Retinal pigment epithelial cell (primary cell): ENCODE measurements around the gene STX16.

Experiments used
- DNase-seq: peaks from one replicate; pipeline ENCODE4 v3.0.0-alpha.2; 2010; ENCODE audit warnings: low read depth
- H3K4me3 ChIP-seq: 2 replicates; pipeline ENCODE4 v1.5.1; 2011; ENCODE audit warnings: mild to moderate bottlenecking, low read length, control low read depth, moderate library complexity
- TF ChIP-seq, protein P1 (sequence below): conservative IDR thresholded peaks from 2 replicates; pipeline ENCODE4 v1.5.1; 2011; ENCODE audit warnings: low read depth, low read length, control low read depth, inconsistent platforms

STX16 gene

DNA sequence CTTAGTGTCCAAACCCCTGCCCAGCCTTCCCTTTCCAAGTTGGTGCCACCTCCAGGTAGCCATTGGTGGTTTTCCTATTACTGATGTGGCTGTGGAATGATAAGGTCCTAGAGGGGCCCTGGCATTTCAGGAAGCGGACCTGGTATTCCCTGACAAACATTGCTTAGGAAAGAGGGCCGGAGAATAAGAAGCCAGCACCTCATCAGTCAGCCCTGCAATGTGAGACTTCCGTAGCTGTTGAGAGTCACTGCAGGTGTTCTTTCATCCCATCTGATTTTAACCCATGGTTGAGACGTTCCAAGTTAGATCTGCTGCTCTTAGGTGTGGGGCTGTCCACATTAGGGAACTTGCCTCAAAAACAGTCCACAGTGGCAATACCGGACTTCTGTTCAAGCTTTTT is 26.7 kb downstream of the STX16 start:
- no peak for DNase-seq
- no peak overlapping the region for H3K4me3 ChIP-seq
- TF ChIP-seq, protein P1, sequence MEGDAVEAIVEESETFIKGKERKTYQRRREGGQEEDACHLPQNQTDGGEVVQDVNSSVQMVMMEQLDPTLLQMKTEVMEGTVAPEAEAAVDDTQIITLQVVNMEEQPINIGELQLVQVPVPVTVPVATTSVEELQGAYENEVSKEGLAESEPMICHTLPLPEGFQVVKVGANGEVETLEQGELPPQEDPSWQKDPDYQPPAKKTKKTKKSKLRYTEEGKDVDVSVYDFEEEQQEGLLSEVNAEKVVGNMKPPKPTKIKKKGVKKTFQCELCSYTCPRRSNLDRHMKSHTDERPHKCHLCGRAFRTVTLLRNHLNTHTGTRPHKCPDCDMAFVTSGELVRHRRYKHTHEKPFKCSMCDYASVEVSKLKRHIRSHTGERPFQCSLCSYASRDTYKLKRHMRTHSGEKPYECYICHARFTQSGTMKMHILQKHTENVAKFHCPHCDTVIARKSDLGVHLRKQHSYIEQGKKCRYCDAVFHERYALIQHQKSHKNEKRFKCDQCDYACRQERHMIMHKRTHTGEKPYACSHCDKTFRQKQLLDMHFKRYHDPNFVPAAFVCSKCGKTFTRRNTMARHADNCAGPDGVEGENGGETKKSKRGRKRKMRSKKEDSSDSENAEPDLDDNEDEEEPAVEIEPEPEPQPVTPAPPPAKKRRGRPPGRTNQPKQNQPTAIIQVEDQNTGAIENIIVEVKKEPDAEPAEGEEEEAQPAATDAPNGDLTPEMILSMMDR, result no peak

DNA sequence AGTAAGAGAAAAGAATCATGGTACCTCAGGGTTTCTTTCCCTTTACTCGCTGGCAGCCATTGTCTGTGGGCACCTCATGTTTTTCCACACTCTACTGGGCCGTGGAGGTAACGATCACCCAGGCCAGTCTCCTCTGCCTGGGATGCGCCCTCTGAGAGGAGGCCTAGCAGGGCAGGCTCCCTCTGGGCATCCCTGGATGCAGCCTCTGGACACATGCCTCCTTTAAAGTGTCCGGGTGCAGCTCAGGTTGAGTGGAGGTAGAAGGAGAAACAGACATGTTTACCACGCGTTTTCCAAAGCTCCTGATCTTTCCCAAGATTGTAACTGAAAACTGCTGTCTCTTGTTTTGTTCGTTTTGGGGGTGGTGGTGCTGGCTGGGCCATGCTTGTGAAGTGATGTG is 27.7 kb downstream of the STX16 start:
- TF ChIP-seq, protein P1, result no peak

DNA sequence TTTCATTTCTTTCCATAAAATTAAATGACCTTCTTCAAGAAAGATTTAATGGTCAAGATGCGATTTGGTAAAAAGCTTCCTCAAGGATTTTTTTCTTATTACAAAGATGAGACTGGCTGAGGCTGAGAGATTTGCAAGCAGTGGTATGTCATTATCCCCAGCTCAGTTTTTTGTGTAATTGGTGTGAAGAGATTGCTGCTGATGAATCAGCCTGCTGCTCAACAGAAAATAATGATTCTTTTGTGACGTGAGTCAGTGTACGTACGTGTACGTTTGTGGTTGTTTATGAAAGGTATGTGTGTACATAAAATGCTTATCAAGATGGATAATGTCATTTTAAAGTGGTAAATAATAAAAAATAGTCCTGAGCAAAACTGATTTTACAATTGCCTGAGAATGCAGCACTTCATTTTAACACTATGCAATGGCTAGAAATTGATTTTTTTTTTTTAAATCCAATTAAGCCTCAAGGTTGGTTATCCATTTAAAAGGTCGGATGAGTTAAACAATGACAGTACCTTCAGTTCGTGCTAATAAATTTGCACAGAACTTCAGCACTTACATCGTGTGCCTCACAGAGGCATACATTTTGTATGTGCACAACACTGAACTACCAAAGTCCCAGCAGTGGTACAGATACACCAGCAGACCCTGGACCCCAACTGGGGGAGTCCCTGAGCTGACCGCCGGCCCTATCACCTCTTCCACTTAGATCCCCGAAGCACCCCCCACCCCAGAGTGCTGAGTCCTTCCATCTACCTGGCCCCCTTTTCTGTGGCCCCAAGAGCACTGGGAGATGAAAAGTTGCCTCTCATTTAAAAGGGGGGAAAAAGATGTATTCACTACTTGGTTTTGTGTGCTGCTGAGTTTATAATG is 31.8 kb downstream of the STX16 start:
- TF ChIP-seq, protein P1, result no peak
- H3K4me3 ChIP-seq, result no peak overlapping the region
- DNase-seq, result peak; percentile 66

More for the DNA sequence above, 27.7 kb downstream of the STX16 start:
- no peak for DNase-seq
- H3K4me3 ChIP-seq, result no peak overlapping the region

DNA sequence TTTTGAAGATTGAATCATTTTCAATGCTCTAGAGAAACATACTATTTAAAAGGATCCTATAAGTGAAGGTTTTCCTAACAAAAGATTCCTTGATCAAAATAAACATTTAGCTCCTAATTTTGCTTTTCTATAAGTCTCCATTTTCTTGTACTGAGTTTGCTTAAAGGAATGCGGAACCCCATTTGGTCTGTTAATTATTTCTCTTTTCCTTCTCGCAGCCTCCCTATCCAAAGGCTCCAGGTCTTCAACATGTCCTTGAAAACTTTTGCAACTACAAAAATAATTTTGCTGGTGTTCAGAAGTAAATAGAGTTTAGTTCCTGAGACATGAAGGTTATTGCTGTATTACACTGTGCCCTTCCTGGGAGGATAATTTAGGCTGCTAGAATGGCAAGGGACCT is 33.2 kb downstream of the STX16 start:
- no peak overlapping the region for H3K4me3 ChIP-seq
- no peak for DNase-seq
- TF ChIP-seq, protein P1, result no peak

DNA sequence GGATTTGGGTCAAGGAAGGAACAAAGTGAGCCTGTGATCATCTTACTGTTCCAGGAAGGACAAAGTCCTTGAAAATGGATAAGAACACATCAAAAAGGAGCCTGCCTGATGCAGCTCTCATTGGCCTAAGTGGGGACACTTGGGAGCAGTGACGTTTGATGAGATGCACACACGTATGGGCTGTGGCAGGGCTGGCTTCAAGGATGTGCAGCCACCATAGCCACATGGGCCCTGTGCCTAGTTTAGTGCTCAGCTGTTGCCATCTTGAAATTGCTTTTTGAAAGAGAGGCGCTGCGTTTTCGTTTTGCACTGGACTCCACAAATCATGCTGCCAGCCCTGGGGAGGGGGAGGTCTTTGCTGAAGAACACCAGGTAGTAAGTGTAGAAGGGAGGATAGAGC is 34.9 kb downstream of the STX16 start:
- no peak overlapping the region for H3K4me3 ChIP-seq
- DNase-seq, result no peak
- TF ChIP-seq, protein P1, result no peak

DNA sequence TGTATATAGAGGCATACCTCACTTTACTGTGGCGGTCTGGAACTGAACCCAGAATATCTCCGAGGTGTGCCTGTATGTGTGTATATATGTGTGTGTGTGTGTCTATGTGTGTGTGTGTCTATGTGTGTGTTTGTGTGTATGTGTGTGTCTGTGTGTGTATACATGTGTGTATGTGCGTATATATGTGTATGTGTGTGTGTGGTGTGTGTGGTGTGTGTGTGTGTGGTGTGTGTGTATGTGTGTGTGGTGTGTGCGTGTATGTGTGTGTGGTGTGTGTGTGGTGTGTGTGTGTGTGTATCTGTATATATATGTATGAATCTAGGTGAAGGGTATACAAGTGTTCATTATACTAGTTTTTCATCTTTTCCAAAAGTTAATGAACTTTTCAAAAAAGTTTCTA is 37.3 kb downstream of the STX16 start:
- no peak for DNase-seq
- H3K4me3 ChIP-seq, result no peak overlapping the region
- TF ChIP-seq, protein P1, result no peak

DNA sequence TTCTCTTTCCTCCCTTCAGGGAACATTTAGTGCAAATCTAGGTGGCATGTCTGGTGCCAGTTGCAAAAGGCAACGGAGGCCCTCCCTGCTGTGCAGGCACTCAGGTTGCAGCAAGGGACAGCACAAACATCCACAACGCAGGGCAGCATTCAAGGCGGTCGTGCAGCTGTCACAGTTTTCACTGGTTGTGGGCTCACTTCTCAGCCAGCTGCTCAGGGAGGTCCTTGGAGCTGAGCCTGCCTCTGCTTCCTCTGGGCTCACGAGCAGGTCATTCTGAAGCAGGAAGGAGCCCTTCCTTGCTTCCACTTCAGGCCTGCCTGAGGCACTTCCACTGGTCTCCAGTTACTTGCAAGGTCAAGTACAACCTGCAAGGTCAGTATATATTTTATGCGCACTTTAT is 37.8 kb downstream of the STX16 start:
- H3K4me3 ChIP-seq, result no peak overlapping the region
- DNase-seq, result no peak
- TF ChIP-seq, protein P1, result no peak
